Measurements from ENCODE around the gene CCT5. TPM values are rescaled to one million over a fixed set of nuclear protein-coding genes. Genes with fewer than 3 reads are reported as not detected.
A peak's percentile ranks its signal among the peaks of the same experiment; 100 is the strongest.

CCT5 gene
- total RNA-seq, 3 donors from 2014 or later = 120 to 155 (median 122) TPM

- no peak for ATAC-seq
Measured at GRCh38 chr5:10291692-10292339, 41.7 kb downstream of the CCT5 start.

GRCh38 chr5:10293907-10294662 lies 44.0 kb downstream of the CCT5 start:
- ATAC-seq = no peak
- Histone ChIP-seq H3K36me3 (ENCODE audit: low read depth) (no peaks in the 10 kb centered on the region), H3K4me3 (no peak overlapping the region), H3K4me1 (ENCODE audit: low read depth) (peaks cover 11% of the 10 kb centered on the region), H3K9me3 (no peaks in the 10 kb centered on the region)
- no peak for TF ChIP-seq CTCF (IDR thresholded peaks at IDR 0.05)
- intact Hi-C loops (cut with DNase I, micrococcal nuclease) = no loop called here
- DNase-seq = no peak

More at GRCh38 chr5:10291692-10292339, 41.7 kb downstream of the CCT5 start:
- no peak for TF ChIP-seq CTCF (IDR thresholded peaks at IDR 0.05)
- no peak for DNase-seq
- no peak overlapping the region for H3K4me3 ChIP-seq
- intact Hi-C loops (cut with DNase I, micrococcal nuclease) = no loop called here
- no peaks in the 10 kb centered on the region for H3K36me3 ChIP-seq (ENCODE audit: low read depth)
- no peaks in the 10 kb centered on the region for H3K9me3 ChIP-seq
- H3K4me1 ChIP-seq (ENCODE audit: low read depth) = peaks cover 27% of the 10 kb centered on the region

GRCh38 chr5:10295619-10296326 lies 45.7 kb downstream of the CCT5 start:
- ATAC-seq = peak; percentile 87
- intact Hi-C loops (cut with DNase I, micrococcal nuclease) = no loop called here

GRCh38 chr5:10297646-10298204 lies 47.6 kb downstream of the CCT5 start:
- intact Hi-C loops (cut with DNase I, micrococcal nuclease) = no loop called here
- DNase-seq (no peak), ATAC-seq (no peak)
- TF ChIP-seq CTCF (IDR thresholded peaks at IDR 0.05) = no peak
- H3K4me1 ChIP-seq (ENCODE audit: low read depth) = peaks cover 6% of the 10 kb centered on the region
- H3K4me3 ChIP-seq = no peak overlapping the region
- no peaks in the 10 kb centered on the region for H3K9me3 ChIP-seq
- no peaks in the 10 kb centered on the region for H3K36me3 ChIP-seq (ENCODE audit: low read depth)

More at GRCh38 chr5:10295619-10296326, 45.7 kb downstream of the CCT5 start:
- H3K4me3 ChIP-seq = no peak overlapping the region
- DNase-seq = no peak
- no peak for TF ChIP-seq CTCF (IDR thresholded peaks at IDR 0.05)
- no peaks in the 10 kb centered on the region for H3K36me3 ChIP-seq (ENCODE audit: low read depth)
- H3K9me3 ChIP-seq = no peaks in the 10 kb centered on the region
- peaks cover 6% of the 10 kb centered on the region for H3K4me1 ChIP-seq (ENCODE audit: low read depth)

GRCh38 chr5:10300246-10300645 lies 50.2 kb downstream of the CCT5 start:
- H3K4me3 ChIP-seq = no peak overlapping the region
- TF ChIP-seq CTCF (IDR thresholded peaks at IDR 0.05) = no peak
- H3K9me3 ChIP-seq = no peaks in the 10 kb centered on the region
- DNase-seq (no peak), ATAC-seq (no peak)
- intact Hi-C loops (cut with DNase I, micrococcal nuclease) = no loop called here
- H3K36me3 ChIP-seq (ENCODE audit: low read depth) = no peaks in the 10 kb centered on the region
- peaks cover 27% of the 10 kb centered on the region for H3K4me1 ChIP-seq (ENCODE audit: low read depth)

Measured in mucosa of descending colon (tissue), 3 donors.